ENCODE results near the gene FCER1G.

The FCER1G gene

GRCh38 chr1:161266202-161266601, 51.1 kb downstream of the FCER1G start:
- no peak for DNase-seq (ENCODE audit: low spot score)

GRCh38 chr1:161266836-161267235, 51.7 kb downstream of the FCER1G start:
- DNase-seq (ENCODE audit: low spot score) = no peak

GRCh38 chr1:161267321-161267720, 52.2 kb downstream of the FCER1G start:
- no peak for DNase-seq (ENCODE audit: low spot score)
